HG03558 (cell line): ENCODE measurements around the gene MCC.
A peak's percentile ranks its signal among the peaks of the same experiment; 100 is the strongest.

Experiments
- ATAC-seq: cut with Tn5 transposase; IDR thresholded peaks from one replicate; pipeline ENCODE4 v1.9.1; 2021; ENCODE audit warnings: moderate number of reproducible peaks; ENCODE audit not compliant: unreplicated experiment; ENCODE audit errors: extremely low read depth

MCC gene

GRCh38 chr5:112978836-112979235 is 509.4 kb downstream of the MCC start:
- ATAC-seq: no peak

GRCh38 chr5:112977440-112977861 is 510.8 kb downstream of the MCC start:
- ATAC-seq: no peak

GRCh38 chr5:112976432-112977309 is 511.6 kb downstream of the MCC start, which contains the start of gene DCP2:
TSS of gene DCP2 (plus strand) at chr5:112976798. CDS start at chr5:112976934, 136 bp downstream.
- peak; percentile 97 for ATAC-seq

- peak; percentile 6 for ATAC-seq
Observed at GRCh38 chr5:112975721-112976431, 512.4 kb downstream of the MCC start.

GRCh38 chr5:112974901-112975300 is 513.4 kb downstream of the MCC start:
- ATAC-seq: no peak

- no peak for ATAC-seq
Observed at GRCh38 chr5:112973904-112974303, 514.3 kb downstream of the MCC start.

- ATAC-seq: no peak
Observed at GRCh38 chr5:112973036-112973435, 515.2 kb downstream of the MCC start.
